ENCODE results near the gene CDK5RAP2. TPM values are rescaled to one million over a fixed set of nuclear protein-coding genes. Genes with fewer than 3 reads are reported as not detected.

The CDK5RAP2 gene
- total RNA-seq, 4 donors from 2014 or later = 41.6 to 77.2 (median 43.2) TPM

- H3K4me3 ChIP-seq = no peak overlapping the region
- H3K4me1 ChIP-seq = peaks cover 0 to 6% (median 0%) of the 10 kb centered on the region in 3 donors
- H3K36me3 ChIP-seq = peaks cover 0 to 14% of the 10 kb centered on the region in 2 donors
- no peak for ATAC-seq
- no peaks in the 10 kb centered on the region for H3K27me3 ChIP-seq
- H3K27ac ChIP-seq = no peak overlapping the region
- no peaks in the 10 kb centered on the region for H3K9me3 ChIP-seq
- no peak for TF ChIP-seq CTCF (IDR thresholded peaks at IDR 0.05)
- no peak for TF ChIP-seq EP300 (IDR thresholded peaks at IDR 0.05)
- no peak for TF ChIP-seq POLR2AphosphoS5 (IDR thresholded peaks at IDR 0.05)
- no peak for TF ChIP-seq POLR2A (IDR thresholded peaks at IDR 0.05)
These were observed 37.3 kb upstream of the CDK5RAP2 start for GRCh38 chr9:120616966-120617935.

GRCh38 chr9:120612218-120612617 is 32.3 kb upstream of the CDK5RAP2 start:
- WGBS, 2 donors (ENCODE audit: low coverage in 1 of 2) = 89 to 93% methylated on average over 1 of the region's 1 CpG
- no peak for ATAC-seq

GRCh38 chr9:120611690-120612068 is 31.7 kb upstream of the CDK5RAP2 start:
- no peak overlapping the region for H3K4me3 ChIP-seq
- H3K27me3 ChIP-seq = no peaks in the 10 kb centered on the region
- TF ChIP-seq POLR2AphosphoS5 (IDR thresholded peaks at IDR 0.05) = no peak
- no peak for TF ChIP-seq CTCF (IDR thresholded peaks at IDR 0.05)
- no peak for TF ChIP-seq EP300 (IDR thresholded peaks at IDR 0.05)
- TF ChIP-seq POLR2A (IDR thresholded peaks at IDR 0.05) = no peak
- no peaks in the 10 kb centered on the region for H3K9me3 ChIP-seq
- H3K4me1 ChIP-seq = no peaks in the 10 kb centered on the region
- no peak overlapping the region for H3K27ac ChIP-seq
- peaks cover 0 to 36% of the 10 kb centered on the region in 2 donors for H3K36me3 ChIP-seq
- WGBS, 2 donors (ENCODE audit: low coverage in 1 of 2) = 75 to 100% methylated on average over 1 of the region's 1 CpG
- no peak for ATAC-seq

More at GRCh38 chr9:120612218-120612617, 32.3 kb upstream of the CDK5RAP2 start:
- no peak overlapping the region for H3K27ac ChIP-seq
- no peaks in the 10 kb centered on the region for H3K9me3 ChIP-seq
- H3K36me3 ChIP-seq = peaks cover 0 to 30% of the 10 kb centered on the region in 2 donors
- H3K27me3 ChIP-seq = no peaks in the 10 kb centered on the region
- no peaks in the 10 kb centered on the region for H3K4me1 ChIP-seq
- no peak for TF ChIP-seq POLR2A (IDR thresholded peaks at IDR 0.05)
- TF ChIP-seq CTCF (IDR thresholded peaks at IDR 0.05) = no peak
- no peak for TF ChIP-seq POLR2AphosphoS5 (IDR thresholded peaks at IDR 0.05)
- no peak for TF ChIP-seq EP300 (IDR thresholded peaks at IDR 0.05)
- no peak overlapping the region for H3K4me3 ChIP-seq

GRCh38 chr9:120610975-120611689 is 31.2 kb upstream of the CDK5RAP2 start:
- TF ChIP-seq EP300 (IDR thresholded peaks at IDR 0.05) (no peak), POLR2AphosphoS5 (IDR thresholded peaks at IDR 0.05) (no peak), POLR2A (IDR thresholded peaks at IDR 0.05) (no peak), CTCF (IDR thresholded peaks at IDR 0.05) (no peak)
- H3K27ac ChIP-seq = no peak overlapping the region
- no peak for ATAC-seq
- H3K4me1 ChIP-seq = no peaks in the 10 kb centered on the region
- no peaks in the 10 kb centered on the region for H3K9me3 ChIP-seq
- peaks cover 0 to 40% of the 10 kb centered on the region in 2 donors for H3K36me3 ChIP-seq
- H3K4me3 ChIP-seq = no peak overlapping the region
- H3K27me3 ChIP-seq = no peaks in the 10 kb centered on the region
